Mesodermal cell (in vitro differentiated cells): ENCODE results near the gene PIP5K1C.

Experiments
- H3K27ac ChIP-seq: 2 replicates; pipeline ENCODE4 v1.7.0; 2013; ENCODE audit warnings: mild to moderate bottlenecking, low read depth, low read length, moderate library complexity; ENCODE audit not compliant: severe bottlenecking
- H3K36me3 ChIP-seq: 2 replicates; pipeline ENCODE4 v1.7.1; 2013; ENCODE audit warnings: mild to moderate bottlenecking, low read length, moderate library complexity; ENCODE audit not compliant: control insufficient read depth, insufficient read depth
- H3K4me1 ChIP-seq: one replicate; pipeline ENCODE4 v1.7.1; 2013; ENCODE audit warnings: mild to moderate bottlenecking, low read length; ENCODE audit not compliant: insufficient read depth, control insufficient read depth, poor library complexity, severe bottlenecking
- H3K4me3 ChIP-seq: 2 replicates; pipeline ENCODE4 v1.7.0; 2013; ENCODE audit warnings: low read length, control low read depth, mild to moderate bottlenecking; ENCODE audit not compliant: insufficient read depth, poor library complexity, severe bottlenecking; ENCODE audit errors: extremely low read depth
- H3K9me3 ChIP-seq: 2 replicates; pipeline ENCODE4 v1.7.1; 2013; ENCODE audit warnings: mild to moderate bottlenecking, low read length, moderate library complexity; ENCODE audit not compliant: control insufficient read depth
- WGBS, 2 experiments: methylation state at CpG; one replicate each; pipeline ENCODE4 v1.1.5; 2013; ENCODE audit warnings: missing lambda C conversion rate in 2 of 2; ENCODE audit not compliant: insufficient coverage in 2 of 2; 5-methylcytosine and 5-hydroxymethylcytosine counted together

Gene PIP5K1C

GRCh38 chr19:3641515-3642269 lies 58.6 kb downstream of the PIP5K1C start:
- no peak overlapping the region for H3K4me3 ChIP-seq
- H3K9me3 ChIP-seq, result no peaks in the 10 kb centered on the region
- 93 to 95% methylated on average over 23 to 26 of the region's 28 CpGs for WGBS, 2 experiments
- H3K27ac ChIP-seq, result no peak overlapping the region
- H3K36me3 ChIP-seq, result peaks cover 58% of the 10 kb centered on the region
- H3K4me1 ChIP-seq, result no peaks in the 10 kb centered on the region

DNA sequence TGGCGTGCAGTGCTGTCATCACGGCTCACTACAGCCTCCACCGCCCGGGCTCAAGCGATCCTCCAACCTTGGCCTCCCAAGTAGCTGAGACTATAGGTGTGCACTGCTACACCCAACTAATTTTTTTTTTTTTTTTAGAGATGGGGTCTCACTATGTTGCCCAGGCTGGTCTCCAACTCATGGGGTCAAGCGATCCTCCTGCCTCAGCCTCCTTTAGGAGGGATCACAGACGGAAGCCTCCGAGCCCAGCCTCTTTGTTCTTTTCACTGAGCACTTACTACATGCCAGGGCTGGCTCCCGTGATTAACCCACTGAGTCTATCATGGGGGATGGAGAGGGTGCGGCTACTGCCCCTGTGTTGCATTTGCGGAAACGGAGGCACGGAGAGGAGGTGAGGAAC lies 60.8 kb downstream of the PIP5K1C start:
- H3K36me3 ChIP-seq, result peaks cover 42% of the 10 kb centered on the region
- no peaks in the 10 kb centered on the region for H3K9me3 ChIP-seq
- no peak overlapping the region for H3K4me3 ChIP-seq
- H3K27ac ChIP-seq, result no peak overlapping the region
- WGBS, 2 experiments, result 94 to 98% methylated on average over 8 to 12 of the region's 13 CpGs
- H3K4me1 ChIP-seq, result no peaks in the 10 kb centered on the region

- H3K4me1 ChIP-seq, result no peaks in the 10 kb centered on the region
- peaks cover 40% of the 10 kb centered on the region for H3K36me3 ChIP-seq
- no peaks in the 10 kb centered on the region for H3K9me3 ChIP-seq
- H3K27ac ChIP-seq, result no peak overlapping the region
- no peak overlapping the region for H3K4me3 ChIP-seq
- 95% methylated on average over 53 to 54 of the region's 55 CpGs for WGBS, 2 experiments
Measured at GRCh38 chr19:3638208-3639193, 61.8 kb downstream of the PIP5K1C start.

- H3K9me3 ChIP-seq, result no peaks in the 10 kb centered on the region
- no peak overlapping the region for H3K4me3 ChIP-seq
- H3K4me1 ChIP-seq, result no peaks in the 10 kb centered on the region
- H3K27ac ChIP-seq, result no peak overlapping the region
- peaks cover 35% of the 10 kb centered on the region for H3K36me3 ChIP-seq
- 96 to 98% methylated on average over 13 to 23 of the region's 23 CpGs for WGBS, 2 experiments
Measured at GRCh38 chr19:3637621-3638020, 62.6 kb downstream of the PIP5K1C start.

GRCh38 chr19:3636962-3637361 lies 63.3 kb downstream of the PIP5K1C start:
- Histone ChIP-seq H3K27ac (no peak overlapping the region), H3K4me3 (no peak overlapping the region), H3K36me3 (peaks cover 33% of the 10 kb centered on the region), H3K9me3 (no peaks in the 10 kb centered on the region), H3K4me1 (no peaks in the 10 kb centered on the region)
- WGBS, 2 experiments, result 93 to 96% methylated on average over 18 to 19 of the region's 20 CpGs

- Histone ChIP-seq H3K4me3 (no peak overlapping the region), H3K4me1 (no peaks in the 10 kb centered on the region), H3K27ac (no peak overlapping the region), H3K36me3 (peaks cover 33% of the 10 kb centered on the region), H3K9me3 (no peaks in the 10 kb centered on the region)
- 89 to 95% methylated on average over 20 of the region's 20 CpGs for WGBS, 2 experiments
Measured at GRCh38 chr19:3636506-3636905, 63.8 kb downstream of the PIP5K1C start.

DNA sequence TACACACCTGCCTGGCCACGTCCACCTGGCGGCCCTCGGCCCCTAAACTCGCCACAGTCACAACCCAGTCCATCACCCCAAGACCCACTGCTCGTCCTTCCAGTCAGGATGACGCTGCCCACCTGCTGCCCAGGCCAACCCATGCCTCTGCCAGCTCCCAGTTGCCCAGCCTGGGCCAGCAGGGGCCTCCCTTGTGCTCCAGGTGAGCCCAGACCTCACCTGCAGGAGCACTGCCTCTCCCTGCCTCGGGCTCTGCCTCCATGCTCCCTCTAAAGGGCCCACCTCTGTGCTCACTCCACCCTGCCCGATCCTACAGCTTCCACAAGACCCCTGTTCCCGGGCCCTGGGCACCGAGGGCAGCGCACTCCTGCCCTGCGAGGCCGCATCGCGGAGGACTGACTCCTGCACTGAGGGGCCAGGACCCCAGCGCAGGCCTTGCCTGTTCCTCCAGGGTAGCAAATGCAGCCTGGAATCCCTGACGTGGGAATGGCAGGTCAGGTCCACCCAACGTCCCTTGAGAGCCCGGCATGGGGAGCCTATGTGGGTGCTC lies 65.7 kb downstream of the PIP5K1C start:
- Histone ChIP-seq H3K27ac (no peak overlapping the region), H3K4me3 (no peak overlapping the region), H3K36me3 (peaks cover 29% of the 10 kb centered on the region), H3K9me3 (no peaks in the 10 kb centered on the region), H3K4me1 (no peaks in the 10 kb centered on the region)
- 95 to 96% methylated on average over 19 of the region's 19 CpGs for WGBS, 2 experiments

GRCh38 chr19:3633559-3633988 lies 66.7 kb downstream of the PIP5K1C start:
- no peak overlapping the region for H3K4me3 ChIP-seq
- WGBS, 2 experiments, result 92 to 94% methylated on average over 13 to 22 of the region's 22 CpGs

DNA sequence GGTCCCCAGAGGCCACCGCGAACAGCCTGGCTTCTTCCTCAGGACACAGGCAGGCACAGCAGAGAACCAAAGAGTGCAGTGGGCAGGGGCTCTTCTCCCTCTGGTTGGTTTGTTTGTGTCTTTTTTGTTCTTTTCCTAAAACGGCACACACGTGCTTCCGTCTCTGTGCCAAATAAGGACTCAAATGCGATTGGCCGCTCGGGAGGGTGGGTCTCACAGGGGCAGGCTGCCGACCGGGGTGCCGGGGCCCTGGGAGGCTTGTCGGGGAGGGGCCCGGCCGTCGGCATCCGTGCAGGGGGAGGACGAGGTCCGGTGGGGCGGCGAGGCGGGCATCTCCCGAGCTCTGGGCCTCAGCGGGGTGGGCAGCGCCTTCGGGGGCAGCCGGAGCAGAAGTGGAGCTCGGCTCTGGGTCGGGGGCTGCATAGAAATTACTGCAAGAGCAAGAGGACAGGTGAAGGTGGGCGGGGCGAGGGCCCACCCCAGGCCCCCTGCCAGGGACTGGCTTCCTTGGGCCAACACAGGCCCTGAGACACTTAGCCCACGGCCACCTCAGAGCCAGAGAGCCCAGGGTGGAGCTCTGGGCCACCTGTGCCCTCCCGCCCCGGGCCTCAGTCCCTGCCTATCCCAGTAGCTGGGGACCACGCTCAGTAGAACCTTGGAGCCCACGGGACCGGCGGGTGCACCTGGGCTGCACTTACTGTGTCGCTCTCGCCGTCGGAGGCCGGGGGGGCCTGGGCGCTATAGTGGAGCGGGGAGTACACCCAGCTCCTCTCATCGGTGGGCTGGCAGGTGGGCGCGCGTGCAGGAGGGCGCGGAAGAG lies 67.3 kb downstream of the PIP5K1C start:
- Histone ChIP-seq H3K9me3 (no peaks in the 10 kb centered on the region), H3K4me1 (no peaks in the 10 kb centered on the region), H3K36me3 (peaks cover 18% of the 10 kb centered on the region), H3K4me3 (no peak overlapping the region), H3K27ac (no peak overlapping the region)
- WGBS, 2 experiments, result 96% methylated on average over 50 of the region's 50 CpGs

More at GRCh38 chr19:3633559-3633988, 66.7 kb downstream of the PIP5K1C start:
- no peak overlapping the region for H3K27ac ChIP-seq
- no peaks in the 10 kb centered on the region for H3K4me1 ChIP-seq
- no peaks in the 10 kb centered on the region for H3K9me3 ChIP-seq
- peaks cover 19% of the 10 kb centered on the region for H3K36me3 ChIP-seq

GRCh38 chr19:3632098-3632497 lies 68.2 kb downstream of the PIP5K1C start:
- WGBS, 2 experiments, result 96 to 100% methylated on average over 7 to 9 of the region's 16 CpGs
- peaks cover 18% of the 10 kb centered on the region for H3K36me3 ChIP-seq
- no peak overlapping the region for H3K27ac ChIP-seq
- H3K9me3 ChIP-seq, result no peaks in the 10 kb centered on the region
- no peak overlapping the region for H3K4me3 ChIP-seq
- no peaks in the 10 kb centered on the region for H3K4me1 ChIP-seq
